Measurements from ENCODE around the gene ANKRD12. TPM values are rescaled to one million over a fixed set of nuclear protein-coding genes. Genes with fewer than 3 reads are reported as not detected.

ANKRD12 gene
- total RNA-seq, 2 experiments from 2014 or later: 65.9 to 66.5 TPM

DNA sequence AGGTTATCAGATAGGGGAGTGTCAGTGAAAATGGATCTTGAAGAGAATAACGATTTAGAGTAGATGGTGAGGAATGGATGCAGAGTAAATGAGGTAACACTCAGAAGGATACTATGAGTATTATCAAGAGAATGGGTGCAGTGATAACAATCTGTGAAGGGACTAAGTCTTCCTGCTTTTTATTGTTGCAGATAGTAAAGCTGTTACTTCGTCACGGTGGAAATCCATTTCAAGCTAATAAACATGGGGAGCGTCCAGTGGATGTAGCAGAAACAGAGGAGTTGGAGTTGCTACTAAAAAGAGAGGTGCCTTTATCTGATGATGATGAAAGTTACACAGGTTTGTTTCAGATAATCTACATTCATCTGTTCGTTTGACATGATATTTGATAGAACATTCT, 85.1 kb downstream of the ANKRD12 start:
- H3K4me3 ChIP-seq (ENCODE audit: low read depth, low read length, poor library complexity, severe bottlenecking): no peak overlapping the region
- ChIA-PET CTCF (ENCODE audit: unreplicated experiment) (no interaction called here), POLR2A (interaction anchor here (0.8 to 1.1 kb wide), 3 partner anchors 15 to 40 kb away, joined by 3 read pairs; no protein-coding TSS in a partner anchor)
- H3K9me2 ChIP-seq (ENCODE audit: insufficient read depth, low read length): no peaks in the 10 kb centered on the region
- DNase-seq (ENCODE audit: low spot score): no peak
- intact Hi-C loops (cut with micrococcal nuclease; ENCODE audit: unreplicated experiment): no loop called here
- no TSS peak for BruUV-seq (replicated peaks)
- no peaks in the 10 kb centered on the region for H3K4me1 ChIP-seq (ENCODE audit: insufficient read depth, low read length, poor library complexity, severe bottlenecking)
- TF ChIP-seq, protein P1, sequence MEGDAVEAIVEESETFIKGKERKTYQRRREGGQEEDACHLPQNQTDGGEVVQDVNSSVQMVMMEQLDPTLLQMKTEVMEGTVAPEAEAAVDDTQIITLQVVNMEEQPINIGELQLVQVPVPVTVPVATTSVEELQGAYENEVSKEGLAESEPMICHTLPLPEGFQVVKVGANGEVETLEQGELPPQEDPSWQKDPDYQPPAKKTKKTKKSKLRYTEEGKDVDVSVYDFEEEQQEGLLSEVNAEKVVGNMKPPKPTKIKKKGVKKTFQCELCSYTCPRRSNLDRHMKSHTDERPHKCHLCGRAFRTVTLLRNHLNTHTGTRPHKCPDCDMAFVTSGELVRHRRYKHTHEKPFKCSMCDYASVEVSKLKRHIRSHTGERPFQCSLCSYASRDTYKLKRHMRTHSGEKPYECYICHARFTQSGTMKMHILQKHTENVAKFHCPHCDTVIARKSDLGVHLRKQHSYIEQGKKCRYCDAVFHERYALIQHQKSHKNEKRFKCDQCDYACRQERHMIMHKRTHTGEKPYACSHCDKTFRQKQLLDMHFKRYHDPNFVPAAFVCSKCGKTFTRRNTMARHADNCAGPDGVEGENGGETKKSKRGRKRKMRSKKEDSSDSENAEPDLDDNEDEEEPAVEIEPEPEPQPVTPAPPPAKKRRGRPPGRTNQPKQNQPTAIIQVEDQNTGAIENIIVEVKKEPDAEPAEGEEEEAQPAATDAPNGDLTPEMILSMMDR (conservative IDR thresholded peaks at IDR 0.05; ENCODE audit: low read length): no peak
- no peak for TF ChIP-seq EZH2phosphoT487 (IDR thresholded peaks at IDR 0.05; ENCODE audit: borderline replicate concordance, low read depth, low read length)
- H3K9me3 ChIP-seq (ENCODE audit: low read length): no peaks in the 10 kb centered on the region
- H3K4me2 ChIP-seq (ENCODE audit: low read length): no peak overlapping the region
- H4K20me1 ChIP-seq (ENCODE audit: insufficient read depth, low read length): no peaks in the 10 kb centered on the region
- no peak overlapping the region for H2AFZ ChIP-seq (ENCODE audit: low read length)
- H3K36me3 ChIP-seq (ENCODE audit: insufficient read depth, low read length): peaks cover 92% of the 10 kb centered on the region
- no peak overlapping the region for H3K27ac ChIP-seq (ENCODE audit: low read depth, low read length, poor library complexity, severe bottlenecking)
- no peaks in the 10 kb centered on the region for H3K79me2 ChIP-seq (ENCODE audit: insufficient read depth, low read depth, low read length)

DNA sequence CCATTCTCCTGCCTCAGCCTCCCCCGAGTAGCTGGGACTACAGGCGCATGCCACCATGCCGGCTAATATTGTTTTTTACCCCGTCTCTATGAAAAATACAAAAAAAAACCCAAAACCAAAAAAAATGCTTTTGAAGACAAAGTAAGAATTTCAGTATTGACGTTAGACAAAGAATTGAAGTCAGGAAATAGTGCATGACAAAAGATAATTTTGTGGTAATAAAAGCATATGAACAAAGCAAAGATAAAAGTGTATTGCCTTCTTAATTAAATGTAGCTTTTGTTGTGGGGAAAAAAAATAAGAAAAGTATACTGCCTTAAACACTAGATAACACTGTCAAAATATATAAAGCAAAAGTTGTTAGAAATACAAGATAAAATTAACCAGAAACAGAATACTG, 86.8 kb downstream of the ANKRD12 start:
- H3K36me3 ChIP-seq (ENCODE audit: insufficient read depth, low read length): peaks cover 91% of the 10 kb centered on the region
- intact Hi-C loops (cut with micrococcal nuclease; ENCODE audit: unreplicated experiment): no loop called here

DNA sequence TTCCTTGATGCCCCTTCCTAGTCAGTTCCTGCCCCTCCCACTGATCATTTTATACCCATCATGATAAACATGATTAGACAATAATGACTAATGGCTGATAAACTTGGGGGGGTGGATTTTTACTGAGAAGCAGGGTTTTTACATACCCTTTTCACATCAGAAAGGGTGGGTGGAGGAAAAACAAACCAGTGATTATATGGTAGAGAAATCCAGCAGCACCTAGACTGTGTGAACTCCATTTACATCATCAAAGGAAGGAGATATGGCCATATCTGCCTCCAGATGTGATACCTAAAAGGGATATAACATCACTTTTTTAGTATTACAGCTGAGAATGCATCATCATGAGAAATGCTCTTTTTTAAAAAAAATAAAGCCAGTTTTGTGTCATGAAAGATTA, 89.9 kb downstream of the ANKRD12 start:
- H3K36me3 ChIP-seq (ENCODE audit: insufficient read depth, low read length): peaks cover 89% of the 10 kb centered on the region

More for the DNA sequence above, 86.8 kb downstream of the ANKRD12 start:
- TF ChIP-seq, protein P1 (conservative IDR thresholded peaks at IDR 0.05; ENCODE audit: low read length): no peak
- TF ChIP-seq EZH2phosphoT487 (IDR thresholded peaks at IDR 0.05; ENCODE audit: borderline replicate concordance, low read depth, low read length): no peak
- Histone ChIP-seq H3K4me1 (ENCODE audit: insufficient read depth, low read length, poor library complexity, severe bottlenecking) (no peaks in the 10 kb centered on the region), H3K79me2 (ENCODE audit: insufficient read depth, low read depth, low read length) (no peaks in the 10 kb centered on the region), H3K9me3 (ENCODE audit: low read length) (no peaks in the 10 kb centered on the region), H3K4me3 (ENCODE audit: low read depth, low read length, poor library complexity, severe bottlenecking) (no peak overlapping the region), H4K20me1 (ENCODE audit: insufficient read depth, low read length) (no peaks in the 10 kb centered on the region), H3K4me2 (ENCODE audit: low read length) (no peak overlapping the region), H2AFZ (ENCODE audit: low read length) (no peak overlapping the region), H3K9me2 (ENCODE audit: insufficient read depth, low read length) (no peaks in the 10 kb centered on the region), H3K27ac (ENCODE audit: low read depth, low read length, poor library complexity, severe bottlenecking) (no peak overlapping the region)
- CTCF ChIA-PET (ENCODE audit: unreplicated experiment): no interaction called here
- POLR2A ChIA-PET: no interaction called here
- DNase-seq (ENCODE audit: low spot score): no peak
- no TSS peak for BruUV-seq (replicated peaks)

More for the DNA sequence above, 89.9 kb downstream of the ANKRD12 start:
- H3K79me2 ChIP-seq (ENCODE audit: insufficient read depth, low read depth, low read length): peaks cover 17% of the 10 kb centered on the region; the same call in 1 of the 2 replicates
- no peak overlapping the region for H3K4me2 ChIP-seq (ENCODE audit: low read length)
- H3K4me1 ChIP-seq (ENCODE audit: insufficient read depth, low read length, poor library complexity, severe bottlenecking): no peaks in the 10 kb centered on the region
- no peaks in the 10 kb centered on the region for H4K20me1 ChIP-seq (ENCODE audit: insufficient read depth, low read length)
- no peak overlapping the region for H3K4me3 ChIP-seq (ENCODE audit: low read depth, low read length, poor library complexity, severe bottlenecking)
- BruUV-seq (replicated peaks): no TSS peak
- H3K9me2 ChIP-seq (ENCODE audit: insufficient read depth, low read length): no peaks in the 10 kb centered on the region
- ChIA-PET POLR2A (no interaction called here), CTCF (ENCODE audit: unreplicated experiment) (no interaction called here)
- intact Hi-C loops (cut with micrococcal nuclease; ENCODE audit: unreplicated experiment): no loop called here
- no peaks in the 10 kb centered on the region; the same call in 1 of the 2 replicates for H3K9me3 ChIP-seq (ENCODE audit: low read length)
- no peak for TF ChIP-seq EZH2phosphoT487 (IDR thresholded peaks at IDR 0.05; ENCODE audit: borderline replicate concordance, low read depth, low read length)
- TF ChIP-seq, protein P1 (conservative IDR thresholded peaks at IDR 0.05; ENCODE audit: low read length): no peak
- H2AFZ ChIP-seq (ENCODE audit: low read length): no peak overlapping the region
- no peak overlapping the region for H3K27ac ChIP-seq (ENCODE audit: low read depth, low read length, poor library complexity, severe bottlenecking)
- DNase-seq (ENCODE audit: low spot score): no peak
